Gastroesophageal sphincter (tissue), 4 donors: ENCODE results near the gene MPDU1. TPM values are rescaled to one million over a fixed set of nuclear protein-coding genes. Genes with fewer than 3 reads are reported as not detected.

ENCODE experiments used
- ATAC-seq: fragments of 150-250 bp; one replicate; pipeline ENCODE4 v1.9.1; 2016; ENCODE audit warnings: mild to moderate bottlenecking, moderate library complexity
- H3K27ac ChIP-seq, 4 donors: fragments of 200-600 bp; sonication (generic) in 3 of 4; 1 replicate in 3 of 4; 2 replicates in 1 of 4; pipeline ENCODE4 v1.5.1; 2016 to 2019
- H3K27me3 ChIP-seq: fragments of 200-600 bp; sonication (generic); one replicate; pipeline ENCODE4 v1.5.1; 2019
- H3K36me3 ChIP-seq, 2 donors: fragments of 200-600 bp; sonication (generic); one replicate each; pipeline ENCODE4 v1.5.1; 2019; ENCODE audit warnings: control low read depth in 1 of 2
- H3K4me1 ChIP-seq, 3 donors: fragments of 200-600 bp; sonication (generic); 1 replicate in 2 of 3; 2 replicates in 1 of 3; pipeline ENCODE4 v1.5.1; 2016 to 2019; ENCODE audit warnings: control low read depth in 2 of 3
- H3K4me3 ChIP-seq, 2 donors: fragments of 200-600 bp; sonication (generic); one replicate each; pipeline ENCODE4 v1.5.1; 2019; ENCODE audit warnings: mild to moderate bottlenecking in 1 of 2, moderate library complexity in 1 of 2
- H3K9me3 ChIP-seq, 3 donors: fragments of 200-600 bp; sonication (generic); one replicate each; pipeline ENCODE4 v1.5.1; 2017 to 2019; ENCODE audit warnings: control low read depth in 2 of 3
- EP300 ChIP-seq: sonication (generic); formaldehyde crosslinking; IDR thresholded peaks from one replicate; pipeline ENCODE4 v1.6.1; 2017; ENCODE audit warnings: antibody characterized with exemption, mild to moderate bottlenecking
- POLR2A ChIP-seq, 2 donors: fragments of 450-650 bp; IDR thresholded peaks; one replicate each; pipeline ENCODE4 v1.6.1; 2017; ENCODE audit warnings: antibody characterized with exemption in 2 of 2, mild to moderate bottlenecking in 2 of 2, moderate library complexity in 1 of 2
- POLR2AphosphoS5 ChIP-seq: sonication (generic); formaldehyde crosslinking; IDR thresholded peaks from one replicate; pipeline ENCODE4 v1.6.1; 2017; ENCODE audit warnings: antibody characterized with exemption
- WGBS, 2 donors: methylation state at CpG; one replicate each; pipeline ENCODE4 v1.1.5; 2018; ENCODE audit warnings: low coverage in 1 of 2; 5-methylcytosine and 5-hydroxymethylcytosine counted together
- total RNA-seq, 4 donors: library from RNA; depleted of rRNA; stranded (reverse); fragments of >200 nt; gene quantifications; one replicate each; pipeline ENCODE4 v1.1.0, GENCODE V29; 2016
- TF ChIP-seq, protein P1 (sequence below), 4 experiments: fragments of 200-600 bp in 2 of 4; fragments of 450-650 bp in 2 of 4; sonication (generic) in 1 of 4; IDR thresholded peaks; one replicate each; pipeline ENCODE4 v1.5.1; 2017 to 2019; ENCODE audit warnings: antibody characterized with exemption in 4 of 4, mild to moderate bottlenecking in 2 of 4, moderate library complexity in 2 of 4

Gene MPDU1
- total RNA-seq, 4 donors from 2014 or later = 38.1 to 66.5 (median 51.2) TPM

DNA sequence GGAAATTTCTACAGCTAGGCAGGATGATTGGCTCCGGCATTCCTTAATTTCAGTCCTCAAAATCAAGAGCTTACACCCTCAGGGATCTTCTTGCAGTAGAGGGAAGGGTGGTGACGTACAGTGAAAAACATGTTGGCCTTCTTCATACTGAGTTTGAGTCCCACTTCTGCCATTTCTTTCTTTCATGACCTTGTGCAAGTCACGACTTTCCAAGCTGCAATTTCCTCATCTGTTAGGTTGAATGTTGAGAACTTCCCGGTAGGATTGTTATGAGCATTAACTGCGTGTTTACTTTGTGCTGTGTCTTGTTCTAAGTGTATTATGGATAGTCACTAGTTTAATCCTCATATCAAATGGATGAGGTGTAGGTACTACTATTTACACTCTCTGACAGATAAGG lies 14.1 kb upstream of the MPDU1 start:
- H3K4me1 ChIP-seq = peaks cover 0 to 16% (median 7%) of the 10 kb centered on the region in 3 donors
- no peak for ATAC-seq
- no peaks in the 10 kb centered on the region for H3K9me3 ChIP-seq
- WGBS, 2 donors = 68 to 73% methylated on average over 5 of the region's 5 CpGs
- TF ChIP-seq EP300 (no peak), POLR2A (IDR thresholded peaks at IDR 0.05) (no peak), POLR2AphosphoS5 (no peak)
- TF ChIP-seq, protein P1, sequence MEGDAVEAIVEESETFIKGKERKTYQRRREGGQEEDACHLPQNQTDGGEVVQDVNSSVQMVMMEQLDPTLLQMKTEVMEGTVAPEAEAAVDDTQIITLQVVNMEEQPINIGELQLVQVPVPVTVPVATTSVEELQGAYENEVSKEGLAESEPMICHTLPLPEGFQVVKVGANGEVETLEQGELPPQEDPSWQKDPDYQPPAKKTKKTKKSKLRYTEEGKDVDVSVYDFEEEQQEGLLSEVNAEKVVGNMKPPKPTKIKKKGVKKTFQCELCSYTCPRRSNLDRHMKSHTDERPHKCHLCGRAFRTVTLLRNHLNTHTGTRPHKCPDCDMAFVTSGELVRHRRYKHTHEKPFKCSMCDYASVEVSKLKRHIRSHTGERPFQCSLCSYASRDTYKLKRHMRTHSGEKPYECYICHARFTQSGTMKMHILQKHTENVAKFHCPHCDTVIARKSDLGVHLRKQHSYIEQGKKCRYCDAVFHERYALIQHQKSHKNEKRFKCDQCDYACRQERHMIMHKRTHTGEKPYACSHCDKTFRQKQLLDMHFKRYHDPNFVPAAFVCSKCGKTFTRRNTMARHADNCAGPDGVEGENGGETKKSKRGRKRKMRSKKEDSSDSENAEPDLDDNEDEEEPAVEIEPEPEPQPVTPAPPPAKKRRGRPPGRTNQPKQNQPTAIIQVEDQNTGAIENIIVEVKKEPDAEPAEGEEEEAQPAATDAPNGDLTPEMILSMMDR (IDR thresholded peaks at IDR 0.05) = no peak
- H3K36me3 ChIP-seq = peaks cover 0 to 75% of the 10 kb centered on the region in 2 donors
- H3K27ac ChIP-seq = no peak overlapping the region
- H3K4me3 ChIP-seq = no peak overlapping the region
- H3K27me3 ChIP-seq = no peaks in the 10 kb centered on the region

DNA sequence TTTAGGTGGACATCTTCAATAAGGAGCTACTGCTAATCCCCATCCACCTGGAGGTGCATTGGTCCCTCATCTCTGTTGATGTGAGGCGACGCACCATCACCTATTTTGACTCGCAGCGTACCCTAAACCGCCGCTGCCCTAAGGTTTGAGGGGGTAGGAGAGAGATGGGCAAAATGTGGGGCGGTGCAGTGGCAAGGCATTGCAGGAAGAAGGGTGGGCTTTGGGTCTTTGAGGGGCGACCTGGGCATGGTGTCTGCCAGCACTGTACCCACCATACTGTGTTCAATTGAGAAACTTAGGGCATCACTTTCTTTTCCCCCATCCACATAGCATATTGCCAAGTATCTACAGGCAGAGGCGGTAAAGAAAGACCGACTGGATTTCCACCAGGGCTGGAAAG lies 13.3 kb upstream of the MPDU1 start:
- TF ChIP-seq, protein P1 (IDR thresholded peaks at IDR 0.05) = no peak
- TF ChIP-seq POLR2A (IDR thresholded peaks at IDR 0.05) = no peak
- TF ChIP-seq EP300 = no peak
- TF ChIP-seq POLR2AphosphoS5 = no peak
- no peak for ATAC-seq
- Histone ChIP-seq H3K9me3 (no peaks in the 10 kb centered on the region), H3K36me3 (peaks cover 0 to 75% of the 10 kb centered on the region in 2 donors), H3K4me3 (no peak overlapping the region), H3K4me1 (peaks cover 0 to 21% (median 15%) of the 10 kb centered on the region in 3 donors), H3K27ac (no peak overlapping the region), H3K27me3 (no peaks in the 10 kb centered on the region)
- 83 to 93% methylated on average over 1 to 3 of the region's 10 CpGs for WGBS, 2 donors

DNA sequence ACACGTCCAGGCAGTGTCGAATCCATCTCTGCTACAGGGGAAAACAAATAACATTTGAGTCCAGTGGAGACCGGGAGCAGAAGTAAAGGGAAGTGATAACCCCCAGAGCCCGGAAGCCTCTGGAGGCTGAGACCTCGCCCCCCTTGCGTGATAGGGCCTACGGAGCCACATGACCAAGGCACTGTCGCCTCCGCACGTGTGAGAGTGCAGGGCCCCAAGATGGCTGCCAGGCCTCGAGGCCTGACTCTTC lies 11.4 kb upstream of the MPDU1 start:
- H3K36me3 ChIP-seq = peaks cover 0 to 75% of the 10 kb centered on the region in 2 donors
- TF ChIP-seq POLR2A (IDR thresholded peaks at IDR 0.05) = no peak
- TF ChIP-seq EP300 = no peak
- TF ChIP-seq, protein P1 (IDR thresholded peaks at IDR 0.05) = no peak
- no peak for TF ChIP-seq POLR2AphosphoS5
- H3K4me1 ChIP-seq = peaks cover 0 to 40% (median 20%) of the 10 kb centered on the region in 3 donors
- peak overlapping the region; percentile 79 to 100 (median 94) for H3K27ac ChIP-seq
- no peak for ATAC-seq
- no peaks in the 10 kb centered on the region for H3K9me3 ChIP-seq
- 0% methylated on average over 1 to 2 of the region's 11 CpGs for WGBS, 2 donors
- peak overlapping the region; percentile 14 to 95 for H3K4me3 ChIP-seq
- no peaks in the 10 kb centered on the region for H3K27me3 ChIP-seq

DNA sequence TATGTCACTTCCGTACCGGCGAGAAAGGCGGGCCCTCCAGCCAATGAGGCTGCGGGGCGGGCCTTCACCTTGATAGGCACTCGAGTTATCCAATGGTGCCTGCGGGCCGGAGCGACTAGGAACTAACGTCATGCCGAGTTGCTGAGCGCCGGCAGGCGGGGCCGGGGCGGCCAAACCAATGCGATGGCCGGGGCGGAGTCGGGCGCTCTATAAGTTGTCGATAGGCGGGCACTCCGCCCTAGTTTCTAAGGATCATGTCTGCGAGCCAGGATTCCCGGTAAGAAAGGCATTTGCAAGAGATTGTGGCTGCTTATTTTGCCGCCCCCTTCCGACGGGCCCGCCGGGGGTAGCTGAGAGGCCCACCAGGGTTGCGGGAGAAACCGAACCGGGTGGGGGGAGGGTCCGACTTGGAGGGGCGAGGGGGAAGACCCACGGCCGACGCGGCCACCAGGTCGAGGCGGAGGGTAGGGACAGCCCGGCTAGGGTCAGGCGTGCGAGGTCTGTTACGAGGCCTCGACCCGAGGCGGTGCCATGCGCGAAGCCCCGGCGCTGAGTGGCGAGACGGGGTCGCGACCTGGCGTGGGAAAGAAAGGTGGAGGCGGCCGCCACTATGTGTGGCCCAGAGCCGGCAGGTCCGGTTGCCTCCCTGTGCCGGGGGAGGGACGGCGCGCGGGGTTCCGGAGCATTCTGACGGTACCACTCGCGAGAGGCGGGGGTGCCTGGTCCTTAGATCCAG lies 10.9 kb upstream of the MPDU1 start:
- Histone ChIP-seq H3K9me3 (no peaks in the 10 kb centered on the region), H3K36me3 (peaks cover 0 to 75% of the 10 kb centered on the region in 2 donors), H3K4me3 (peak overlapping the region; percentile 49 to 95), H3K4me1 (peaks cover 0 to 44% (median 20%) of the 10 kb centered on the region in 3 donors), H3K27ac (peak overlapping the region; percentile 84 to 100 (median 99)), H3K27me3 (no peaks in the 10 kb centered on the region)
- TF ChIP-seq POLR2A (IDR thresholded peaks at IDR 0.05) (peak; percentile 98), POLR2AphosphoS5 (peak; percentile 99), EP300 (no peak)
- TF ChIP-seq, protein P1 (IDR thresholded peaks at IDR 0.05) = peak in 1 of 4 experiments; percentile 29
- peak; percentile 96 for ATAC-seq
- WGBS, 2 donors = 0% methylated on average over 3 to 27 of the region's 73 CpGs
